Body of pancreas (tissue), 4 donors: ENCODE results near the gene NF1. TPM values are rescaled to one million over a fixed set of nuclear protein-coding genes. Genes with fewer than 3 reads are reported as not detected.

Source experiments
- ATAC-seq: fragments of 150-250 bp; one replicate; pipeline ENCODE4 v1.9.1; 2016
- DNase-seq, 4 donors: peaks; one replicate each; pipeline ENCODE4 v3.0.0-alpha.2; 2019
- H3K27ac ChIP-seq, 4 donors: fragments of 200-600 bp; sonication (generic); 1 replicate in 3 of 4; 2 replicates in 1 of 4; pipeline versions ENCODE4 v1.5.1 to v1.6.1; 2016 to 2019; ENCODE audit warnings: mild to moderate bottlenecking in 1 of 4, mixed read lengths in 1 of 4, moderate library complexity in 1 of 4
- H3K27me3 ChIP-seq, 2 donors: fragments of 200-600 bp; sonication (generic); one replicate each; pipeline ENCODE4 v1.6.0; 2016; ENCODE audit warnings: mild to moderate bottlenecking in 1 of 2
- H3K36me3 ChIP-seq, 2 donors: fragments of 200-600 bp; sonication (generic); replicated peaks in 1 of 2; 2 replicates each; pipeline ENCODE4 v1.5.1; 2016; ENCODE audit warnings: low read depth in 2 of 2; ENCODE audit not compliant: insufficient read depth in 1 of 2
- H3K4me1 ChIP-seq: fragments of 200-600 bp; sonication (generic); one replicate; pipeline ENCODE4 v1.6.0; 2016
- H3K4me3 ChIP-seq, 2 donors: fragments of 200-600 bp; sonication (generic); 1 replicate in 1 of 2; 2 replicates in 1 of 2; pipeline ENCODE4 v1.5.1; 2016 to 2019
- H3K9me3 ChIP-seq, 3 donors: fragments of 200-600 bp; sonication (generic); 1 replicate in 2 of 3; 2 replicates in 1 of 3; pipeline ENCODE4 v1.5.1; 2016
- CTCF ChIP-seq, 7 experiments: fragments of 450-650 bp in 4 of 7; fragments of 200-600 bp in 3 of 7; sonication (generic) in 3 of 7; IDR thresholded peaks; one replicate each; pipeline ENCODE4 v1.5.1; 2016 to 2019; ENCODE audit warnings: antibody characterized with exemption in 7 of 7
- POLR2A ChIP-seq, 3 donors: fragments of 450-650 bp; IDR thresholded peaks; one replicate each; pipeline ENCODE4 v1.6.1; 2016; ENCODE audit warnings: antibody characterized with exemption in 3 of 3, mild to moderate bottlenecking in 2 of 3
- WGBS, 2 donors: methylation state at CpG; one replicate each; pipeline ENCODE4 v1.1.5; 2017; 5-methylcytosine and 5-hydroxymethylcytosine counted together
- intact Hi-C: fragments of 100-400 bp; cut with DNase I; formaldehyde crosslinking; loops from one replicate; pipeline ENCODE4 v1.15.1; 2023
- total RNA-seq, 2 donors: library from RNA; depleted of rRNA; stranded (reverse); fragments of >200 nt; gene quantifications; one replicate each; pipeline ENCODE4 v1.1.0, GENCODE V29; 2016

The NF1 gene
- total RNA-seq, 2 donors from 2014 or later = 54.7 to 57.1 TPM

- DNase-seq (no peak), ATAC-seq (no peak)
- no peaks in the 10 kb centered on the region for H3K4me1 ChIP-seq
- no peak overlapping the region for H3K4me3 ChIP-seq
- H3K27me3 ChIP-seq = no peaks in the 10 kb centered on the region
- no peak for TF ChIP-seq CTCF (IDR thresholded peaks at IDR 0.05)
- no peak for TF ChIP-seq POLR2A (IDR thresholded peaks at IDR 0.05)
- 74 to 79% methylated on average over 3 of the region's 3 CpGs for WGBS, 2 donors
- no peak overlapping the region for H3K27ac ChIP-seq
- H3K36me3 ChIP-seq = no peaks in the 10 kb centered on the region
- intact Hi-C loops = no loop called here
- no peaks in the 10 kb centered on the region for H3K9me3 ChIP-seq
Measured at GRCh38 chr17:31128241-31128640, 33.5 kb downstream of the NF1 start.

- Histone ChIP-seq H3K36me3 (no peaks in the 10 kb centered on the region), H3K4me3 (no peak overlapping the region), H3K27me3 (no peaks in the 10 kb centered on the region), H3K9me3 (no peaks in the 10 kb centered on the region), H3K27ac (no peak overlapping the region), H3K4me1 (no peaks in the 10 kb centered on the region)
- intact Hi-C loops = no loop called here
- TF ChIP-seq CTCF (IDR thresholded peaks at IDR 0.05) = no peak
- no peak for TF ChIP-seq POLR2A (IDR thresholded peaks at IDR 0.05)
- no peak for ATAC-seq
- 76 to 83% methylated on average over 13 to 14 of the region's 15 CpGs for WGBS, 2 donors
- no peak for DNase-seq
Measured at GRCh38 chr17:31130286-31131224, 35.8 kb downstream of the NF1 start.

- Histone ChIP-seq H3K36me3 (no peaks in the 10 kb centered on the region), H3K4me1 (no peaks in the 10 kb centered on the region), H3K27me3 (no peaks in the 10 kb centered on the region), H3K9me3 (no peaks in the 10 kb centered on the region), H3K27ac (no peak overlapping the region), H3K4me3 (no peak overlapping the region)
- ATAC-seq (no peak), DNase-seq (no peak)
- WGBS, 2 donors = 89 to 94% methylated on average over 3 of the region's 3 CpGs
- intact Hi-C loops = no loop called here
- TF ChIP-seq CTCF (IDR thresholded peaks at IDR 0.05) (no peak), POLR2A (IDR thresholded peaks at IDR 0.05) (no peak)
Measured at GRCh38 chr17:31131299-31131698, 36.5 kb downstream of the NF1 start.

GRCh38 chr17:31132977-31133376 lies 38.2 kb downstream of the NF1 start:
- no peaks in the 10 kb centered on the region for H3K4me1 ChIP-seq
- H3K9me3 ChIP-seq = no peaks in the 10 kb centered on the region
- 89 to 91% methylated on average over 3 of the region's 3 CpGs for WGBS, 2 donors
- H3K36me3 ChIP-seq = no peaks in the 10 kb centered on the region
- no peak for TF ChIP-seq POLR2A (IDR thresholded peaks at IDR 0.05)
- no peak for TF ChIP-seq CTCF (IDR thresholded peaks at IDR 0.05)
- H3K27me3 ChIP-seq = no peaks in the 10 kb centered on the region
- DNase-seq (no peak), ATAC-seq (no peak)
- no peak overlapping the region for H3K4me3 ChIP-seq
- intact Hi-C loops = no loop called here
- no peak overlapping the region for H3K27ac ChIP-seq

- ATAC-seq (no peak), DNase-seq (no peak)
- intact Hi-C loops = no loop called here
- no peaks in the 10 kb centered on the region for H3K27me3 ChIP-seq
- TF ChIP-seq POLR2A (IDR thresholded peaks at IDR 0.05) (no peak), CTCF (IDR thresholded peaks at IDR 0.05) (no peak)
- no peaks in the 10 kb centered on the region for H3K4me1 ChIP-seq
- WGBS, 2 donors = 77 to 92% methylated on average over 4 of the region's 4 CpGs
- no peak overlapping the region for H3K4me3 ChIP-seq
- no peaks in the 10 kb centered on the region for H3K36me3 ChIP-seq
- no peaks in the 10 kb centered on the region for H3K9me3 ChIP-seq
- H3K27ac ChIP-seq = no peak overlapping the region
Measured at GRCh38 chr17:31134576-31134975, 39.8 kb downstream of the NF1 start.
